Measurements from ENCODE around the gene PANX3.
"Not testable (repeated sequence)": the region's sequence is repeated elsewhere in the genome, so short reads cannot be mapped to it uniquely, and the experiment has no call there.

The PANX3 gene

GRCh38 chr11:124591430-124591829 is 19.8 kb upstream of the PANX3 start:
- no peaks in the 10 kb centered on the region for H3K4me1 ChIP-seq (ENCODE audit: control insufficient read depth, insufficient read depth, low read length)
- no peak overlapping the region for H3K4me3 ChIP-seq (ENCODE audit: low read depth, low read length)
- H3K9ac ChIP-seq (ENCODE audit: low read length), result no peak overlapping the region
- H3K9me3 ChIP-seq (ENCODE audit: control insufficient read depth, insufficient read depth, low read depth, low read length), result no peaks in the 10 kb centered on the region
- H3K36me3 ChIP-seq (ENCODE audit: control insufficient read depth, insufficient read depth, low read length), result no peaks in the 10 kb centered on the region
- H3K27ac ChIP-seq (ENCODE audit: low read depth, low read length), result no peak overlapping the region
- no peaks in the 10 kb centered on the region for H3K27me3 ChIP-seq (ENCODE audit: control insufficient read depth, insufficient read depth, low read length)

GRCh38 chr11:124592627-124593026 is 18.6 kb upstream of the PANX3 start:
- Histone ChIP-seq H3K27me3 (ENCODE audit: control insufficient read depth, insufficient read depth, low read length) (no peaks in the 10 kb centered on the region), H3K27ac (ENCODE audit: low read depth, low read length) (no peak overlapping the region)

GRCh38 chr11:124595302-124595701 is 15.9 kb upstream of the PANX3 start:
- Histone ChIP-seq H3K9me3 (ENCODE audit: control insufficient read depth, insufficient read depth, low read depth, low read length) (no peaks in the 10 kb centered on the region), H3K4me1 (ENCODE audit: control insufficient read depth, insufficient read depth, low read length) (no peaks in the 10 kb centered on the region), H3K9ac (ENCODE audit: low read length) (no peak overlapping the region), H3K4me3 (ENCODE audit: low read depth, low read length) (no peak overlapping the region), H3K27me3 (ENCODE audit: control insufficient read depth, insufficient read depth, low read length) (no peaks in the 10 kb centered on the region), H3K36me3 (ENCODE audit: control insufficient read depth, insufficient read depth, low read length) (no peaks in the 10 kb centered on the region), H3K27ac (ENCODE audit: low read depth, low read length) (no peak overlapping the region)

More at GRCh38 chr11:124592627-124593026, 18.6 kb upstream of the PANX3 start:
- H3K9me3 ChIP-seq (ENCODE audit: control insufficient read depth, insufficient read depth, low read depth, low read length), result no peaks in the 10 kb centered on the region
- no peak overlapping the region for H3K9ac ChIP-seq (ENCODE audit: low read length)
- H3K36me3 ChIP-seq (ENCODE audit: control insufficient read depth, insufficient read depth, low read length), result no peaks in the 10 kb centered on the region
- no peaks in the 10 kb centered on the region for H3K4me1 ChIP-seq (ENCODE audit: control insufficient read depth, insufficient read depth, low read length)
- H3K4me3 ChIP-seq (ENCODE audit: low read depth, low read length), result no peak overlapping the region

GRCh38 chr11:124597626-124598025 is 13.6 kb upstream of the PANX3 start:
- Histone ChIP-seq H3K9me3 (ENCODE audit: control insufficient read depth, insufficient read depth, low read depth, low read length) (no peaks in the 10 kb centered on the region), H3K36me3 (ENCODE audit: control insufficient read depth, insufficient read depth, low read length) (no peaks in the 10 kb centered on the region), H3K9ac (ENCODE audit: low read length) (no peak overlapping the region), H3K27me3 (ENCODE audit: control insufficient read depth, insufficient read depth, low read length) (no peaks in the 10 kb centered on the region), H3K4me1 (ENCODE audit: control insufficient read depth, insufficient read depth, low read length) (peaks cover 9% of the 10 kb centered on the region; the same call in 1 of the 2 replicates), H3K4me3 (ENCODE audit: low read depth, low read length) (no peak overlapping the region), H3K27ac (ENCODE audit: low read depth, low read length) (no peak overlapping the region)

- no peak overlapping the region; the same call in 1 of the 2 replicates for H3K4me3 ChIP-seq (ENCODE audit: low read depth, low read length)
- peaks cover 9% of the 10 kb centered on the region; the same call in 1 of the 2 replicates for H3K4me1 ChIP-seq (ENCODE audit: control insufficient read depth, insufficient read depth, low read length)
- H3K9me3 ChIP-seq (ENCODE audit: control insufficient read depth, insufficient read depth, low read depth, low read length), result no peaks in the 10 kb centered on the region
- H3K36me3 ChIP-seq (ENCODE audit: control insufficient read depth, insufficient read depth, low read length), result no peaks in the 10 kb centered on the region
- H3K27me3 ChIP-seq (ENCODE audit: control insufficient read depth, insufficient read depth, low read length), result no peaks in the 10 kb centered on the region
- H3K9ac ChIP-seq (ENCODE audit: low read length), result no peak overlapping the region
- no peak overlapping the region for H3K27ac ChIP-seq (ENCODE audit: low read depth, low read length)
These were observed 10.5 kb upstream of the PANX3 start for GRCh38 chr11:124600621-124601320.

GRCh38 chr11:124602193-124602592 is 9.0 kb upstream of the PANX3 start:
- Histone ChIP-seq H3K4me3 (ENCODE audit: low read depth, low read length) (no peak overlapping the region), H3K4me1 (ENCODE audit: control insufficient read depth, insufficient read depth, low read length) (peaks cover 9% of the 10 kb centered on the region; the same call in 1 of the 2 replicates), H3K9ac (ENCODE audit: low read length) (no peak overlapping the region), H3K9me3 (ENCODE audit: control insufficient read depth, insufficient read depth, low read depth, low read length) (no peaks in the 10 kb centered on the region), H3K36me3 (ENCODE audit: control insufficient read depth, insufficient read depth, low read length) (no peaks in the 10 kb centered on the region), H3K27me3 (ENCODE audit: control insufficient read depth, insufficient read depth, low read length) (no peaks in the 10 kb centered on the region), H3K27ac (ENCODE audit: low read depth, low read length) (no peak overlapping the region)

GRCh38 chr11:124602723-124603122 is 8.5 kb upstream of the PANX3 start:
- H3K36me3 ChIP-seq (ENCODE audit: control insufficient read depth, insufficient read depth, low read length); H3K4me3 ChIP-seq (ENCODE audit: low read depth, low read length); H3K27ac ChIP-seq (ENCODE audit: low read depth, low read length); H3K9ac ChIP-seq (ENCODE audit: low read length); H3K9me3 ChIP-seq (ENCODE audit: control insufficient read depth, insufficient read depth, low read depth, low read length); H3K4me1 ChIP-seq (ENCODE audit: control insufficient read depth, insufficient read depth, low read length); H3K27me3 ChIP-seq (ENCODE audit: control insufficient read depth, insufficient read depth, low read length): not testable (repeated sequence)

GRCh38 chr11:124605719-124606118 is 5.5 kb upstream of the PANX3 start:
- Histone ChIP-seq H3K9ac (ENCODE audit: low read length) (no peak overlapping the region), H3K4me1 (ENCODE audit: control insufficient read depth, insufficient read depth, low read length) (peaks cover 6% of the 10 kb centered on the region; the same call in 1 of the 2 replicates), H3K27ac (ENCODE audit: low read depth, low read length) (no peak overlapping the region), H3K27me3 (ENCODE audit: control insufficient read depth, insufficient read depth, low read length) (no peaks in the 10 kb centered on the region), H3K36me3 (ENCODE audit: control insufficient read depth, insufficient read depth, low read length) (no peaks in the 10 kb centered on the region), H3K4me3 (ENCODE audit: low read depth, low read length) (no peak overlapping the region), H3K9me3 (ENCODE audit: control insufficient read depth, insufficient read depth, low read depth, low read length) (no peaks in the 10 kb centered on the region)

- Histone ChIP-seq H3K4me1 (ENCODE audit: control insufficient read depth, insufficient read depth, low read length) (no peaks in the 10 kb centered on the region), H3K9me3 (ENCODE audit: control insufficient read depth, insufficient read depth, low read depth, low read length) (no peaks in the 10 kb centered on the region), H3K4me3 (ENCODE audit: low read depth, low read length) (no peak overlapping the region), H3K27ac (ENCODE audit: low read depth, low read length) (no peak overlapping the region), H3K36me3 (ENCODE audit: control insufficient read depth, insufficient read depth, low read length) (no peaks in the 10 kb centered on the region), H3K9ac (ENCODE audit: low read length) (no peak overlapping the region), H3K27me3 (ENCODE audit: control insufficient read depth, insufficient read depth, low read length) (no peaks in the 10 kb centered on the region)
These were observed 3.1 kb upstream of the PANX3 start for GRCh38 chr11:124608147-124608546.

GRCh38 chr11:124610295-124610694 is 933 bp upstream of the PANX3 start:
- H3K9me3 ChIP-seq (ENCODE audit: control insufficient read depth, insufficient read depth, low read depth, low read length), result no peaks in the 10 kb centered on the region
- H3K4me3 ChIP-seq (ENCODE audit: low read depth, low read length), result no peak overlapping the region
- no peaks in the 10 kb centered on the region for H3K4me1 ChIP-seq (ENCODE audit: control insufficient read depth, insufficient read depth, low read length)
- no peaks in the 10 kb centered on the region for H3K36me3 ChIP-seq (ENCODE audit: control insufficient read depth, insufficient read depth, low read length)
- no peak overlapping the region for H3K9ac ChIP-seq (ENCODE audit: low read length)
- H3K27ac ChIP-seq (ENCODE audit: low read depth, low read length), result no peak overlapping the region
- H3K27me3 ChIP-seq (ENCODE audit: control insufficient read depth, insufficient read depth, low read length), result no peaks in the 10 kb centered on the region

GRCh38 chr11:124612045-124612444 is 817 bp downstream of the PANX3 start:
- Histone ChIP-seq H3K4me1 (ENCODE audit: control insufficient read depth, insufficient read depth, low read length) (no peaks in the 10 kb centered on the region), H3K9ac (ENCODE audit: low read length) (no peak overlapping the region), H3K36me3 (ENCODE audit: control insufficient read depth, insufficient read depth, low read length) (no peaks in the 10 kb centered on the region), H3K9me3 (ENCODE audit: control insufficient read depth, insufficient read depth, low read depth, low read length) (no peaks in the 10 kb centered on the region), H3K4me3 (ENCODE audit: low read depth, low read length) (no peak overlapping the region), H3K27me3 (ENCODE audit: control insufficient read depth, insufficient read depth, low read length) (no peaks in the 10 kb centered on the region), H3K27ac (ENCODE audit: low read depth, low read length) (no peak overlapping the region)

Measured in HUES6 (cell line).